Astrocyte of the cerebellum (primary cell): ENCODE measurements around the gene MAB21L3.

Experiments used
- DNase-seq: peaks from one replicate; pipeline ENCODE4 v3.0.0-alpha.2; 2011; ENCODE audit warnings: low read depth
- H3K4me3 ChIP-seq: 2 replicates; pipeline ENCODE4 v1.5.1; 2011; ENCODE audit warnings: mild to moderate bottlenecking, low read depth, low read length, moderate library complexity
- in situ Hi-C: cut with HindIII; loops from 2 replicates; pipeline ENCODE4 v1.10.0; 2017; ENCODE audit warnings: low sequenced_read_pairs
- TF ChIP-seq, protein P1 (sequence below): IDR thresholded peaks from 2 replicates; pipeline ENCODE4 v1.5.1; 2012; ENCODE audit warnings: low read length, low read depth, moderate library complexity, mild to moderate bottlenecking; ENCODE audit errors: missing control alignments

MAB21L3 gene

GRCh38 chr1:116178837-116179236 is 67.6 kb downstream of the MAB21L3 start:
- H3K4me3 ChIP-seq: no peak overlapping the region
- in situ Hi-C loops: no loop called here
- TF ChIP-seq, protein P1, sequence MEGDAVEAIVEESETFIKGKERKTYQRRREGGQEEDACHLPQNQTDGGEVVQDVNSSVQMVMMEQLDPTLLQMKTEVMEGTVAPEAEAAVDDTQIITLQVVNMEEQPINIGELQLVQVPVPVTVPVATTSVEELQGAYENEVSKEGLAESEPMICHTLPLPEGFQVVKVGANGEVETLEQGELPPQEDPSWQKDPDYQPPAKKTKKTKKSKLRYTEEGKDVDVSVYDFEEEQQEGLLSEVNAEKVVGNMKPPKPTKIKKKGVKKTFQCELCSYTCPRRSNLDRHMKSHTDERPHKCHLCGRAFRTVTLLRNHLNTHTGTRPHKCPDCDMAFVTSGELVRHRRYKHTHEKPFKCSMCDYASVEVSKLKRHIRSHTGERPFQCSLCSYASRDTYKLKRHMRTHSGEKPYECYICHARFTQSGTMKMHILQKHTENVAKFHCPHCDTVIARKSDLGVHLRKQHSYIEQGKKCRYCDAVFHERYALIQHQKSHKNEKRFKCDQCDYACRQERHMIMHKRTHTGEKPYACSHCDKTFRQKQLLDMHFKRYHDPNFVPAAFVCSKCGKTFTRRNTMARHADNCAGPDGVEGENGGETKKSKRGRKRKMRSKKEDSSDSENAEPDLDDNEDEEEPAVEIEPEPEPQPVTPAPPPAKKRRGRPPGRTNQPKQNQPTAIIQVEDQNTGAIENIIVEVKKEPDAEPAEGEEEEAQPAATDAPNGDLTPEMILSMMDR: no peak
- no peak for DNase-seq

DNA sequence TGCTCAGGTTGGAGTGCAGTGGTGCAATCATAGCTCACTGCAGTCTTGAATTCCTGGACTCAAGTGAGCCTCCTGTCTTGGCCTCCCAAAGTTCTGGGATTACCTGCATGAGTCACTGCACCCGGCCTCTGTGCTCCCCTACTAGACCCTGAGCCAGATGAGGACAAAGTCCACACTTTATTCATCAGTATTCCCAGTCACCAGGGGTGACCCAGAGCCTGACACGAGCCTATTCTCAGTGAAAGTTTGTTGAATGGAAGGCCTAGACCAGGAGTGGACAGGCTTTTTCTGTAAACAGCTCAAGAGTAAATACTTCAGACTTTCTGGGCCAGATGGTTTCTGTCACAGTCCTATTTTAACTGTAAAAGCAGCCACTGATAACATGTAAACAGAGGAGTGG is 68.2 kb downstream of the MAB21L3 start:
- DNase-seq: no peak
- in situ Hi-C loops: no loop called here
- H3K4me3 ChIP-seq: no peak overlapping the region
- TF ChIP-seq, protein P1: no peak

GRCh38 chr1:116179964-116180363 is 68.8 kb downstream of the MAB21L3 start:
- no peak for DNase-seq
- no peak overlapping the region for H3K4me3 ChIP-seq
- TF ChIP-seq, protein P1: no peak
- in situ Hi-C loops: no loop called here

DNA sequence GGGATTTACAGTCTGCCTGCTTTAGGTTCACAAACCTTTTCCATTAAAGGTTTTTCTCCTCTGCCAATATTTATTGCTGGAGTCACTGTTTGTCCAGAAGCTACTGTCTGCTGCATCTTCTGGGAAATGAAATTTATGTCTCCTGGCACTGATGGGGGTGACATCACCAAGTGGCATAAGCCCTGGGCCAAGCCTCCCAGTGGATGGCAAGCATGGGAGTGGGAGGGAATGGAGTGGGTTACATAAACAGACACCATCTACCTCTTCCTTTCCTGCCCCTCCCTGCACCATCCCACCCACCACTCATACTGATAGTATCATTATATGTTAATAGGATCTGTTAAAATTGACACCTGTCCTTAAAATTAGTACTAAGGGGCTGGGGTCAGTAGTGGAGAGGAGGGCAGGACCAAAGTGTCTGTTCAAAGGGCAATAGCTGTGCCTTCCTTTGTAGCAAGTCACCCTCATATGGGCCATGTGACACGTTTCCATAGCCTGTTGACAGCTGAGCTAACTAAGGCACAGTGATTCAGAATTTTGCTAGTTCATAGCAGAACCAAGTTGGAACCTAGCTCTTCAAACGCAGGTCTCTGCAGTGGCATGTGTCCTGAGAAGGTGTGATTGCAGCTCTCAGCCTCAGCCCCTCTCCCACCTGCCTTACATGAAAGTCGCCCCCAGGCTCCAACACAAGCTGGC is 71.0 kb downstream of the MAB21L3 start:
- no peak overlapping the region for H3K4me3 ChIP-seq
- TF ChIP-seq, protein P1: no peak
- in situ Hi-C loops: no loop called here
- DNase-seq: no peak
